ENCODE results near the gene IRGQ. TPM values are rescaled to one million over a fixed set of nuclear protein-coding genes. Genes with fewer than 3 reads are reported as not detected.

The IRGQ gene
- total and polyA plus RNA-seq, 2 experiments from 2014 or later: 8.4 to 49.6 TPM

DNA sequence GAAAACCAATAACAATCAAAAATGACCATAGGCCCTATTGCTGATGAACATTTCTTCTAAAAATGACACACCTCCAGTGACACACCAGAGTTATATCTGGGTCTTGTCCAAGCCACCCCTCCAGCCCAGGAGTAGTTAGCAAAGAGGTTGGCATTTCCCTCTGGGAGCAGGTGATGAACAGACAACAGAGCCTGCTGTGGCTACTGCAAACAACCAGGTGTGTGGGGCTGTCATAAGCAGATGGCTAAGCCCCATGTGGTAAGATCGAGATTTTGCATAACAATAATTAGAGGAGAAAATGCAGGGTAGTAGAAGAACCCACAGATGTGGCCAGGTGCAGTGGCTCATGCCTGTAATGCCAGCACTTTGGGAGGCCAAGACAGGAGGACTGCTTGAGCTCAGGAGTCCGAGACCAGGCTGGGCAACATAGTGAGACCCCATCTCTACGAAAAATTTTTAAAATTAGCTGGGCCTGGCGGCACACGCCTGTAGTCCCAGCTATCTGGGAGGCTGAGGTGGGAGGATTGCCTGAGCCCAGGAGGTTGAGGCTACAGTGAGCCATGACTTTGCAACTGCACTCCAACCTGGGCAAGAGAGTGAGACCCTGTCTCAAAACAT lies 25.7 kb downstream of the IRGQ start:
- Mint-ChIP-seq H3K4me3 (no peak overlapping the region), H3K36me3 (ENCODE audit: low read depth) (peaks cover 23% of the 10 kb centered on the region), H3K4me1 (peaks cover 5% of the 10 kb centered on the region), H3K9me3 (no peaks in the 10 kb centered on the region), H3K27ac (peak overlapping the region; percentile 49; the same call in 1 of the 2 replicates), H3K27me3 (ENCODE audit: insufficient read depth, low read depth, poor library complexity) (peaks cover 5% of the 10 kb centered on the region)
- Histone ChIP-seq H3F3A (replicated peaks; ENCODE audit: low read depth) (no peaks in the 10 kb centered on the region), H3K4me3 (no peak overlapping the region), H3K4me1 (ENCODE audit: insufficient read depth) (peaks cover 3% of the 10 kb centered on the region; the same call in 1 of the 2 replicates), H4K20me1 (replicated peaks; ENCODE audit: insufficient read depth) (no peaks in the 10 kb centered on the region; the same call in 1 of the 2 replicates), H3K27ac (ENCODE audit: low read depth) (peak overlapping the region; percentile 39; the same call in 1 of the 2 replicates), H2AFZ (no peak overlapping the region), H3K79me2 (replicated peaks; ENCODE audit: insufficient read depth) (0 out of 2 replicates have a peak, but pooled peaks cover 10% of the 10 kb centered on the region), H3K36me3 (ENCODE audit: insufficient read depth) (no peaks in the 10 kb centered on the region), H3K4me2 (no peak overlapping the region), H3K9me2 (ENCODE audit: insufficient read depth) (no peaks in the 10 kb centered on the region), H3K27me3 (ENCODE audit: insufficient read depth) (no peaks in the 10 kb centered on the region)
- peak; percentile 54 for DNase-seq (ENCODE audit: low spot score)
- ATAC-seq: peak; percentile 52
- no peak for TF ChIP-seq CREB1 (CRISPR knock-in tag; IDR thresholded peaks at IDR 0.05; ENCODE audit: low read depth)
- TF ChIP-seq ZNF331 (CRISPR knock-in tag; IDR thresholded peaks at IDR 0.05; ENCODE audit: low read depth): no peak
- TF ChIP-seq, protein P1, sequence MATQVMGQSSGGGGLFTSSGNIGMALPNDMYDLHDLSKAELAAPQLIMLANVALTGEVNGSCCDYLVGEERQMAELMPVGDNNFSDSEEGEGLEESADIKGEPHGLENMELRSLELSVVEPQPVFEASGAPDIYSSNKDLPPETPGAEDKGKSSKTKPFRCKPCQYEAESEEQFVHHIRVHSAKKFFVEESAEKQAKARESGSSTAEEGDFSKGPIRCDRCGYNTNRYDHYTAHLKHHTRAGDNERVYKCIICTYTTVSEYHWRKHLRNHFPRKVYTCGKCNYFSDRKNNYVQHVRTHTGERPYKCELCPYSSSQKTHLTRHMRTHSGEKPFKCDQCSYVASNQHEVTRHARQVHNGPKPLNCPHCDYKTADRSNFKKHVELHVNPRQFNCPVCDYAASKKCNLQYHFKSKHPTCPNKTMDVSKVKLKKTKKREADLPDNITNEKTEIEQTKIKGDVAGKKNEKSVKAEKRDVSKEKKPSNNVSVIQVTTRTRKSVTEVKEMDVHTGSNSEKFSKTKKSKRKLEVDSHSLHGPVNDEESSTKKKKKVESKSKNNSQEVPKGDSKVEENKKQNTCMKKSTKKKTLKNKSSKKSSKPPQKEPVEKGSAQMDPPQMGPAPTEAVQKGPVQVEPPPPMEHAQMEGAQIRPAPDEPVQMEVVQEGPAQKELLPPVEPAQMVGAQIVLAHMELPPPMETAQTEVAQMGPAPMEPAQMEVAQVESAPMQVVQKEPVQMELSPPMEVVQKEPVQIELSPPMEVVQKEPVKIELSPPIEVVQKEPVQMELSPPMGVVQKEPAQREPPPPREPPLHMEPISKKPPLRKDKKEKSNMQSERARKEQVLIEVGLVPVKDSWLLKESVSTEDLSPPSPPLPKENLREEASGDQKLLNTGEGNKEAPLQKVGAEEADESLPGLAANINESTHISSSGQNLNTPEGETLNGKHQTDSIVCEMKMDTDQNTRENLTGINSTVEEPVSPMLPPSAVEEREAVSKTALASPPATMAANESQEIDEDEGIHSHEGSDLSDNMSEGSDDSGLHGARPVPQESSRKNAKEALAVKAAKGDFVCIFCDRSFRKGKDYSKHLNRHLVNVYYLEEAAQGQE (IDR thresholded peaks at IDR 0.05; ENCODE audit: unreplicated experiment): no peak
- TF ChIP-seq, protein P2, sequence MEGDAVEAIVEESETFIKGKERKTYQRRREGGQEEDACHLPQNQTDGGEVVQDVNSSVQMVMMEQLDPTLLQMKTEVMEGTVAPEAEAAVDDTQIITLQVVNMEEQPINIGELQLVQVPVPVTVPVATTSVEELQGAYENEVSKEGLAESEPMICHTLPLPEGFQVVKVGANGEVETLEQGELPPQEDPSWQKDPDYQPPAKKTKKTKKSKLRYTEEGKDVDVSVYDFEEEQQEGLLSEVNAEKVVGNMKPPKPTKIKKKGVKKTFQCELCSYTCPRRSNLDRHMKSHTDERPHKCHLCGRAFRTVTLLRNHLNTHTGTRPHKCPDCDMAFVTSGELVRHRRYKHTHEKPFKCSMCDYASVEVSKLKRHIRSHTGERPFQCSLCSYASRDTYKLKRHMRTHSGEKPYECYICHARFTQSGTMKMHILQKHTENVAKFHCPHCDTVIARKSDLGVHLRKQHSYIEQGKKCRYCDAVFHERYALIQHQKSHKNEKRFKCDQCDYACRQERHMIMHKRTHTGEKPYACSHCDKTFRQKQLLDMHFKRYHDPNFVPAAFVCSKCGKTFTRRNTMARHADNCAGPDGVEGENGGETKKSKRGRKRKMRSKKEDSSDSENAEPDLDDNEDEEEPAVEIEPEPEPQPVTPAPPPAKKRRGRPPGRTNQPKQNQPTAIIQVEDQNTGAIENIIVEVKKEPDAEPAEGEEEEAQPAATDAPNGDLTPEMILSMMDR (conservative IDR thresholded peaks at IDR 0.05; ENCODE audit: low read depth in 2 of 2): no peak
- TF ChIP-seq JUNB (IDR thresholded peaks at IDR 0.05; ENCODE audit: unreplicated experiment): no peak
- no peak for TF ChIP-seq NANOG (IDR thresholded peaks at IDR 0.05; ENCODE audit: borderline replicate concordance)
- no peak for TF ChIP-seq POLR2AphosphoS5 (IDR thresholded peaks at IDR 0.05; ENCODE audit: low read depth)
- no peak for TF ChIP-seq STAT1 (IDR thresholded peaks at IDR 0.05; ENCODE audit: unreplicated experiment)
- no peak for TF ChIP-seq EZH2phosphoT487 (IDR thresholded peaks at IDR 0.05; ENCODE audit: unreplicated experiment)
- TF ChIP-seq, protein P3, sequence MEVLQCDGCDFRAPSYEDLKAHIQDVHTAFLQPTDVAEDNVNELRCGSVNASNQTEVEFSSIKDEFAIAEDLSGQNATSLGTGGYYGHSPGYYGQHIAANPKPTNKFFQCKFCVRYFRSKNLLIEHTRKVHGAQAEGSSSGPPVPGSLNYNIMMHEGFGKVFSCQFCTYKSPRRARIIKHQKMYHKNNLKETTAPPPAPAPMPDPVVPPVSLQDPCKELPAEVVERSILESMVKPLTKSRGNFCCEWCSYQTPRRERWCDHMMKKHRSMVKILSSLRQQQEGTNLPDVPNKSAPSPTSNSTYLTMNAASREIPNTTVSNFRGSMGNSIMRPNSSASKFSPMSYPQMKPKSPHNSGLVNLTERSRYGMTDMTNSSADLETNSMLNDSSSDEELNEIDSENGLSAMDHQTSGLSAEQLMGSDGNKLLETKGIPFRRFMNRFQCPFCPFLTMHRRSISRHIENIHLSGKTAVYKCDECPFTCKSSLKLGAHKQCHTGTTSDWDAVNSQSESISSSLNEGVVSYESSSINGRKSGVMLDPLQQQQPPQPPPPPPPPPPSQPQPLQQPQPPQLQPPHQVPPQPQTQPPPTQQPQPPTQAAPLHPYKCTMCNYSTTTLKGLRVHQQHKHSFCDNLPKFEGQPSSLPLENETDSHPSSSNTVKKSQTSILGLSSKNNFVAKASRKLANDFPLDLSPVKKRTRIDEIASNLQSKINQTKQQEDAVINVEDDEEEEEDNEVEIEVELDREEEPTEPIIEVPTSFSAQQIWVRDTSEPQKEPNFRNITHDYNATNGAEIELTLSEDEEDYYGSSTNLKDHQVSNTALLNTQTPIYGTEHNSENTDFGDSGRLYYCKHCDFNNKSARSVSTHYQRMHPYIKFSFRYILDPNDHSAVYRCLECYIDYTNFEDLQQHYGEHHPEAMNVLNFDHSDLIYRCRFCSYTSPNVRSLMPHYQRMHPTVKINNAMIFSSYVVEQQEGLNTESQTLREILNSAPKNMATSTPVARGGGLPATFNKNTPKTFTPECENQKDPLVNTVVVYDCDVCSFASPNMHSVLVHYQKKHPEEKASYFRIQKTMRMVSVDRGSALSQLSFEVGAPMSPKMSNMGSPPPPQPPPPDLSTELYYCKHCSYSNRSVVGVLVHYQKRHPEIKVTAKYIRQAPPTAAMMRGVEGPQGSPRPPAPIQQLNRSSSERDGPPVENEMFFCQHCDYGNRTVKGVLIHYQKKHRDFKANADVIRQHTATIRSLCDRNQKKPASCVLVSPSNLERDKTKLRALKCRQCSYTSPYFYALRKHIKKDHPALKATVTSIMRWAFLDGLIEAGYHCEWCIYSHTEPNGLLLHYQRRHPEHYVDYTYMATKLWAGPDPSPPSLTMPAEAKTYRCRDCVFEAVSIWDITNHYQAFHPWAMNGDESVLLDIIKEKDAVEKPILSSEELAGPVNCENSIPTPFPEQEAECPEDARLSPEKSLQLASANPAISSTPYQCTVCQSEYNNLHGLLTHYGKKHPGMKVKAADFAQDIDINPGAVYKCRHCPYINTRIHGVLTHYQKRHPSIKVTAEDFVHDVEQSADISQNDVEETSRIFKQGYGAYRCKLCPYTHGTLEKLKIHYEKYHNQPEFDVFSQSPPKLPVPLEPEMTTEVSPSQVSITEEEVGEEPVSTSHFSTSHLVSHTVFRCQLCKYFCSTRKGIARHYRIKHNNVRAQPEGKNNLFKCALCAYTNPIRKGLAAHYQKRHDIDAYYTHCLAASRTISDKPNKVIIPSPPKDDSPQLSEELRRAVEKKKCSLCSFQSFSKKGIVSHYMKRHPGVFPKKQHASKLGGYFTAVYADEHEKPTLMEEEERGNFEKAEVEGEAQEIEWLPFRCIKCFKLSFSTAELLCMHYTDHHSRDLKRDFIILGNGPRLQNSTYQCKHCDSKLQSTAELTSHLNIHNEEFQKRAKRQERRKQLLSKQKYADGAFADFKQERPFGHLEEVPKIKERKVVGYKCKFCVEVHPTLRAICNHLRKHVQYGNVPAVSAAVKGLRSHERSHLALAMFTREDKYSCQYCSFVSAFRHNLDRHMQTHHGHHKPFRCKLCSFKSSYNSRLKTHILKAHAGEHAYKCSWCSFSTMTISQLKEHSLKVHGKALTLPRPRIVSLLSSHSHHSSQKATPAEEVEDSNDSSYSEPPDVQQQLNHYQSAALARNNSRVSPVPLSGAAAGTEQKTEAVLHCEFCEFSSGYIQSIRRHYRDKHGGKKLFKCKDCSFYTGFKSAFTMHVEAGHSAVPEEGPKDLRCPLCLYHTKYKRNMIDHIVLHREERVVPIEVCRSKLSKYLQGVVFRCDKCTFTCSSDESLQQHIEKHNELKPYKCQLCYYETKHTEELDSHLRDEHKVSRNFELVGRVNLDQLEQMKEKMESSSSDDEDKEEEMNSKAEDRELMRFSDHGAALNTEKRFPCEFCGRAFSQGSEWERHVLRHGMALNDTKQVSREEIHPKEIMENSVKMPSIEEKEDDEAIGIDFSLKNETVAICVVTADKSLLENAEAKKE (CRISPR knock-in tag; IDR thresholded peaks at IDR 0.05): no peak
- TF ChIP-seq, protein P4, sequence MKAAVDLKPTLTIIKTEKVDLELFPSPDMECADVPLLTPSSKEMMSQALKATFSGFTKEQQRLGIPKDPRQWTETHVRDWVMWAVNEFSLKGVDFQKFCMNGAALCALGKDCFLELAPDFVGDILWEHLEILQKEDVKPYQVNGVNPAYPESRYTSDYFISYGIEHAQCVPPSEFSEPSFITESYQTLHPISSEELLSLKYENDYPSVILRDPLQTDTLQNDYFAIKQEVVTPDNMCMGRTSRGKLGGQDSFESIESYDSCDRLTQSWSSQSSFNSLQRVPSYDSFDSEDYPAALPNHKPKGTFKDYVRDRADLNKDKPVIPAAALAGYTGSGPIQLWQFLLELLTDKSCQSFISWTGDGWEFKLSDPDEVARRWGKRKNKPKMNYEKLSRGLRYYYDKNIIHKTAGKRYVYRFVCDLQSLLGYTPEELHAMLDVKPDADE (IDR thresholded peaks at IDR 0.05): no peak
- no peak for TF ChIP-seq EZH2 (IDR thresholded peaks at IDR 0.05; ENCODE audit: low read depth, unreplicated experiment)
- TF ChIP-seq ZNF114 (CRISPR knock-in tag; IDR thresholded peaks at IDR 0.05): no peak
